GM12878 (cell line): ENCODE results near the gene PRMT3. TPM values are rescaled to one million over a fixed set of nuclear protein-coding genes. Genes with fewer than 3 reads are reported as not detected.

Experiments
- ATAC-seq: fragments of 200-7000 bp; cut with Tn5 transposase; 3 replicates; pipeline ENCODE4 v1.9.1; 2020; ENCODE audit warnings: mild to moderate bottlenecking, moderate library complexity
- BruUV-seq: library from RNA; stranded (reverse); fragments of 400-500 nt; replicated peaks from 2 replicates; lab custom pipeline; 2021; lab: Mats Ljungman, UMichigan
- CTCF ChIA-PET: fragments of 300-600 bp; sonication (Branson Sonifier 250); formaldehyde crosslinking; extraction: SDS; loops from one replicate; lab custom pipeline; 2021; ENCODE audit warnings: inconsistent platforms; lab: Yijun Ruan, JAX
- POLR2A ChIA-PET: fragments of 350-600 bp; formaldehyde crosslinking; extraction: SDS; loops from one replicate; lab custom pipeline; 2021; ENCODE audit warnings: inconsistent platforms; lab: Charles Lee
- RAD21 ChIA-PET: fragments of 300-600 bp; sonication (Branson Sonifier 250); formaldehyde crosslinking; loops from one replicate; lab custom pipeline; 2023; ENCODE audit warnings: antibody characterized with exemption; ENCODE audit not compliant: unreplicated experiment; lab: Charles Lee
- SMC1A ChIA-PET: fragments of 300-600 bp; sonication (Branson Sonifier 250); formaldehyde crosslinking; loops from one replicate; lab custom pipeline; 2023; ENCODE audit not compliant: unreplicated experiment, uncharacterized antibody; lab: Charles Lee
- DNase-seq: peaks from one replicate; pipeline ENCODE4 v3.0.0-alpha.2; 2011; ENCODE audit warnings: low read depth, low spot score
- FAIRE-seq: peaks from 3 replicates; lab custom pipeline; 2011; peaks lifted over from hg19 to GRCh38; lab: Jason Lieb, UNC
- H2AFZ ChIP-seq: 2 replicates; pipeline ENCODE4 v1.6.0; 2011; ENCODE audit warnings: low read depth, low read length, control low read depth; ENCODE audit not compliant: control insufficient read depth
- H3K27ac ChIP-seq: 2 replicates; pipeline ENCODE4 v1.5.1; 2011; ENCODE audit warnings: control low read depth; ENCODE audit not compliant: control insufficient read depth, insufficient read depth
- H3K27me3 ChIP-seq, 2 experiments: replicated peaks in 1 of 2; 2 replicates each; pipeline versions ENCODE4 v1.6.0 to v1.6.1; 2011; ENCODE audit warnings: low read length in 1 of 2; ENCODE audit not compliant: control insufficient read depth in 2 of 2, insufficient read depth in 2 of 2
- H3K36me3 ChIP-seq, 2 experiments: 2 replicates each; pipeline ENCODE4 v1.5.1; 2011; ENCODE audit warnings: low read length in 1 of 2; ENCODE audit not compliant: control insufficient read depth in 2 of 2, insufficient read depth in 2 of 2
- H3K4me1 ChIP-seq: 2 replicates; pipeline ENCODE4 v1.6.1; 2011; ENCODE audit warnings: mild to moderate bottlenecking, low read length, moderate library complexity, mixed read lengths; ENCODE audit not compliant: control insufficient read depth, insufficient read depth
- H3K4me2 ChIP-seq: 2 replicates; pipeline ENCODE4 v1.6.0; 2011; ENCODE audit warnings: control low read depth; ENCODE audit not compliant: control insufficient read depth, insufficient read depth
- H3K4me3 ChIP-seq: fragments of 200-600 bp; sonication (generic); 2 replicates; pipeline ENCODE4 v1.5.1; 2016
- H3K79me2 ChIP-seq: 2 replicates; pipeline ENCODE4 v1.6.0; 2011; ENCODE audit warnings: low read length; ENCODE audit not compliant: control insufficient read depth, insufficient read depth
- H3K9ac ChIP-seq: 2 replicates; pipeline ENCODE4 v1.8.0; 2011; ENCODE audit warnings: low read length, control low read depth, mixed read lengths; ENCODE audit not compliant: control insufficient read depth, insufficient read depth
- H3K9me3 ChIP-seq: replicated peaks from 3 replicates; pipeline ENCODE4 v1.5.1; 2011; ENCODE audit warnings: mild to moderate bottlenecking, low read length; ENCODE audit not compliant: control insufficient read depth, insufficient read depth
- H4K20me1 ChIP-seq: 2 replicates; pipeline ENCODE4 v1.6.0; 2011; ENCODE audit not compliant: control insufficient read depth, insufficient read depth
- IRF3 ChIP-seq: fragments of 450-650 bp; IDR thresholded peaks from 2 replicates; pipeline ENCODE4 v1.6.1; 2014; ENCODE audit warnings: mild to moderate bottlenecking
- RB1 ChIP-seq: fragments of 450-650 bp; formaldehyde crosslinking; IDR thresholded peaks from 2 replicates; pipeline ENCODE4 v1.6.1; 2017; ENCODE audit warnings: mild to moderate bottlenecking, borderline replicate concordance
- SUPT20H ChIP-seq: IDR thresholded peaks from 2 replicates; pipeline ENCODE4 v1.6.1; 2011; ENCODE audit warnings: low read depth, mild to moderate bottlenecking, low read length, moderate library complexity, borderline replicate concordance; ENCODE audit not compliant: control insufficient read depth
- whole genome bisulfite sequencing: methylation state at CpG from one replicate; pipeline ENCODE4 v1.1.6; 2016; ENCODE audit warnings: low lambda C conversion rate; ENCODE audit not compliant: insufficient replicate concordance, insufficient coverage; ENCODE audit errors: missing lambda C conversion rate; 5-methylcytosine and 5-hydroxymethylcytosine counted together
- in situ Hi-C: fragments of 300-500 bp; cut with MboI; formaldehyde crosslinking; loops from 9 replicates; pipeline ENCODE4 v1.14.3; 2018; ENCODE audit warnings: mixed read lengths
- intact Hi-C: fragments of 100-400 bp; cut with micrococcal nuclease; formaldehyde crosslinking; loops from one replicate; pipeline ENCODE4 v1.14.2; 2022; ENCODE audit not compliant: unreplicated experiment
- polyA plus RNA-seq, 11 experiments: library from polyadenylated mRNA; depleted of rRNA in 4 of 11; unstranded in 6 of 11; stranded (reverse) in 5 of 11; fragments of >200 nt; fragmentation: Nextera tagmentation in 4 of 11; fragmentation: Illumina TruSeq in 1 of 11; extraction: Ambion mirVana in 4 of 11; extraction: Trizol in 1 of 11; gene quantifications; 1 replicate in 1 of 11; 2 replicates in 10 of 11; pipeline versions ENCODE4 v1.2.1 to v1.2.3, GENCODE V29; 2011 to 2016; ENCODE audit warnings: inconsistent platforms in 2 of 11, missing spikeins in 2 of 11, low read depth in 1 of 11
- total RNA-seq, 4 experiments: library from RNA; depleted of rRNA in 3 of 4; stranded (reverse); fragments of >200 nt in 3 of 4; fragmentation: Illumina TruSeq in 1 of 4; extraction: Trizol in 1 of 4; gene quantifications; 2 replicates each; pipeline versions ENCODE4 v1.2.1 to v1.2.3, GENCODE V29; 2013 to 2021

Gene PRMT3
- total and polyA plus RNA-seq, 10 of the 15 experiments (the other 5 are each of a cell fraction or from before 2014, with no cell fraction given): 13.9 to 52.1 (median 27.7) TPM

GRCh38 chr11:20388096-20389055 lies 860 bp downstream of the PRMT3 start:
- no peaks in the 10 kb centered on the region for H4K20me1 ChIP-seq
- no peaks in the 10 kb centered on the region for H3K27me3 ChIP-seq
- no peak for DNase-seq
- peak; percentile 50 for ATAC-seq
- no peaks in the 10 kb centered on the region; a peak in 2 of 4 replicates for H3K36me3 ChIP-seq
- H2AFZ ChIP-seq: peak overlapping the region; percentile 84
- peak overlapping the region; percentile 82 for H3K4me3 ChIP-seq
- peak overlapping the region; percentile 82 for H3K9ac ChIP-seq
- ChIA-PET SMC1A (interaction anchor here (1.0 to 3.0 kb wide), 6 partner anchors 9 to 104 kb away, joined by 3 to 17 read pairs (median 4); no protein-coding TSS in a partner anchor), CTCF (interaction anchor here (1.1 to 1.8 kb wide), 6 partner anchors 9 to 222 kb away, joined by 3 to 19 read pairs (median 6); no protein-coding TSS in a partner anchor), RAD21 (interaction anchor here (0.9 to 1.8 kb wide), 2 partner anchors 118 to 222 kb away, joined by 4 to 7 read pairs; no protein-coding TSS in a partner anchor), POLR2A (interaction anchor here (0.9 to 1.0 kb wide), 2 partner anchors 9 to 104 kb away, joined by 3 read pairs; no protein-coding TSS in a partner anchor)
- FAIRE-seq: no peak
- H3K9me3 ChIP-seq: no peaks in the 10 kb centered on the region
- intact Hi-C loops (no loop called here), in situ Hi-C loops (no loop called here)
- peaks cover 22% of the 10 kb centered on the region for H3K79me2 ChIP-seq
- H3K4me2 ChIP-seq: peak overlapping the region; percentile 91
- H3K4me1 ChIP-seq: no peaks in the 10 kb centered on the region
- TSS peak; percentile 62 for BruUV-seq
- TF ChIP-seq IRF3 (0 out of 2 replicates have a peak, but pooled peaks have one; percentile 3), SUPT20H (no peak), RB1 (0 out of 2 replicates have a peak, but pooled peaks have one; percentile 5)
- 1% methylated on average over 25 of the region's 25 CpGs for WGBS
- H3K27ac ChIP-seq: peak overlapping the region; percentile 96
